ENCODE results near the gene SLIT3. TPM values are rescaled to one million over a fixed set of nuclear protein-coding genes. Genes with fewer than 3 reads are reported as not detected.

Gene SLIT3
- polyA plus RNA-seq, 3 donors = 0.99 to 24.6 (median 16.4) TPM

GRCh38 chr5:168920019-168920810, 380.7 kb downstream of the SLIT3 start:
- WGBS, 3 donors = 49 to 60% (median 50%) methylated on average over 14 of the region's 14 CpGs
- H3K27ac ChIP-seq (ENCODE audit: low read depth, low read length) = no peak overlapping the region

- WGBS, 3 donors = 67 to 72% (median 70%) methylated on average over 4 of the region's 4 CpGs
- H3K27ac ChIP-seq (ENCODE audit: low read depth, low read length) = no peak overlapping the region
Observed at GRCh38 chr5:168917947-168918600, 382.9 kb downstream of the SLIT3 start.

GRCh38 chr5:168916852-168917251, 384.1 kb downstream of the SLIT3 start:
- no peak overlapping the region for H3K27ac ChIP-seq (ENCODE audit: low read depth, low read length)
- 37 to 63% (median 51%) methylated on average over 6 of the region's 6 CpGs for WGBS, 3 donors

DNA sequence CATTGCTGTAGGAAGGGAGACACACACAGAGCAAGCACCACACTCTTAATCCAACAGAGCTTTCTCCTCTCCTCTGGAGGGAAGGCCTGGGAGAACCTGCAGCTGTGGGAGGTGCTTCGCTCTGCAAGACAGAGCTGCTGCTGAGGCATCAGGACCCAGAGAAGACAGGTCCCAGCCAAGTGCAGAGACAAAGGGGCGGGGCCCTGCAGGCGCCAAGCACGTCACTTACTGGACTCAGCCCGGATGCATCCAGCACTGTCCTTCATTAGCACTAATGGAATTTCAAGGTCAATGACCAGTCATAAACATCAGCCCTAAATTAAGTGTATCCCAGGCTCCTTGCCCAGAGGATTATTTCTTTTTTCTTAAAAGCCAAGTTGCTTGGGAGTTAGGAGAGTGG, 384.7 kb downstream of the SLIT3 start:
- 21 to 52% (median 46%) methylated on average over 5 of the region's 5 CpGs for WGBS, 3 donors
- no peak overlapping the region for H3K27ac ChIP-seq (ENCODE audit: low read depth, low read length)

DNA sequence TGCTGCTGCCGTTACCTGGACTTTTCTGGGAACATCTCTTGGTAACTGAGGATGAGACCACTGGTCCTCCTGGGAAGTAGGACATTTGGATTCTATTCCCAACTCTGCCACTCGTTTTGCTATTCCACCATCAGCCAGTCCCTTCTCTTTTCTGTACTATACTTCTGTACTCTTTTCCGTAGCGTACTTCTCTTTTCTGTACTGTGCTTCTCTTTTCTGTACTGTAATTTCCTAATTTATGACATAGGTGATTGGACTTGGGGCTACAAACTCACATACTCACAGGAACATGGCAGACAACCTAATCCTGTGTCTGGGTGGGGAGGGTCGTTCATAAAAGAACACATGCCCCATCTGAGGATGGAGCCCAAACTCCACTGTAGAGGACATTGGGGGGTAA, 386.4 kb downstream of the SLIT3 start:
- H3K27ac ChIP-seq (ENCODE audit: low read depth, low read length) = no peak overlapping the region
- WGBS, 3 donors = 54 to 78% (median 65%) methylated on average over 5 of the region's 5 CpGs

DNA sequence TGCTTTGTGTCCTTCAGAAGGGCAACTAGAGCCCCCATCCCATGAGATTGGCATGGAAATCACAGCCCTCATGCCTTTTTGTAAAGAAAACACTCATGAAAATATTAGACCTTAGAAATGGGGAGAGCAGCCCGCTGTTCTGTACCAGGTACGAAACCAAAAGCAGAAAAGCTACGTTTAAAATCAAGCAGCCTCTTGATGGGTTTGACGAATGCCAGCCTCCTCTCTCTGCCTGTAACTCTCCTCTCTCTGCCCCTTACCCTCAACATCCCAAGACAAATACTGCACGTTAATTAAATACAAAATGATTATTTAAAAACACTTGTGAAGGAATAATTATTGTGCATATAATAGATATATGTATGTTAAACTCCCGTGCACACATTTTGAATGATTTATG, 390.1 kb downstream of the SLIT3 start:
- no peak overlapping the region for H3K27ac ChIP-seq (ENCODE audit: low read depth, low read length)
- WGBS, 3 donors = 78 to 84% (median 82%) methylated on average over 6 of the region's 6 CpGs

- H3K27ac ChIP-seq (ENCODE audit: low read depth, low read length) = no peak overlapping the region
- 56 to 61% (median 58%) methylated on average over 9 of the region's 9 CpGs for WGBS, 3 donors
Observed at GRCh38 chr5:168908207-168908606, 392.7 kb downstream of the SLIT3 start.

DNA sequence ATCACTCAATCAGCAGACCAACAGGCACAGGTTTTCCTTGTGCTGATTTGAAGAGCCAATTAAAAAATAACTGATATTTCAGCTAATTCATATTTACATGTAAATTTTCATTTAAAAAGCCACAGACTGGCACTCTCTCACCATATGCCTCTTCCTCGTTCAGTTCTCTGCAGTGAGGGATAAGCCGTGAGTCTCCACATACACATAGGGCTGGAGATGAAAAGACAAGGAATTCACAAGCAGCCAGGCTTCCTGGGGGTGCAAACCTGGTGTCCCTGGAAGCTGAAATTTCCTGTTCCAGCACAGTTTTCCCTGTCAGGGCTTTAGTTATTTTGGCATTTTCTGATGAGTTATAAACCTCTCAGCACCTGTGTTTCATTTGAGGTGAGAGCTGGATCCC, 397.9 kb downstream of the SLIT3 start:
- H3K27ac ChIP-seq (ENCODE audit: low read depth, low read length) = no peak overlapping the region
- WGBS, 3 donors = 80 to 91% (median 83%) methylated on average over 2 of the region's 2 CpGs

- H3K27ac ChIP-seq (ENCODE audit: low read depth, low read length) = no peak overlapping the region
- WGBS, 3 donors = 66 to 82% (median 69%) methylated on average over 3 of the region's 3 CpGs
Observed at GRCh38 chr5:168899673-168900072, 401.3 kb downstream of the SLIT3 start.

DNA sequence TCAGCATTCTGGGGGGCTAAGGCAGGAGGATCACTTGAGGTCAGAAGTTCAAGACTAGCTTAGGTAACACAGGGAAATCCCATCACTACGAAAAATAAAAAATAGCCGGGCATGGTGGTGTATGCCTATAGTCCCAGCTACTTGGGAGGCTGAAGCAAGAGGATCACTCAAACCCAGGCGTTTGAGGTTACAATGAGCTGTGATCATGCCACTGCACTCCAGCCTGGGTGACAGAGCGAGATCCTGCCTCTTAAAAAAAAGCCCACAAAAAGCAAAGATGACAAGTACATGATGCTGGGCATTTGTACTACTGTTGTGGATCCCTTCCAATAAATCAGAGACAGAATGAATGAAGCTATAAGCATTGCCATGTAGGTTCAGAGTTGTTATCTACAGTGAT, 401.7 kb downstream of the SLIT3 start:
- no peak overlapping the region for H3K27ac ChIP-seq (ENCODE audit: low read depth, low read length)
- 82 to 89% (median 86%) methylated on average over 4 of the region's 4 CpGs for WGBS, 3 donors

- 55 to 64% (median 61%) methylated on average over 7 of the region's 7 CpGs for WGBS, 3 donors
- no peak overlapping the region for H3K27ac ChIP-seq (ENCODE audit: low read depth, low read length)
Observed at GRCh38 chr5:168898247-168898911, 402.6 kb downstream of the SLIT3 start.

DNA sequence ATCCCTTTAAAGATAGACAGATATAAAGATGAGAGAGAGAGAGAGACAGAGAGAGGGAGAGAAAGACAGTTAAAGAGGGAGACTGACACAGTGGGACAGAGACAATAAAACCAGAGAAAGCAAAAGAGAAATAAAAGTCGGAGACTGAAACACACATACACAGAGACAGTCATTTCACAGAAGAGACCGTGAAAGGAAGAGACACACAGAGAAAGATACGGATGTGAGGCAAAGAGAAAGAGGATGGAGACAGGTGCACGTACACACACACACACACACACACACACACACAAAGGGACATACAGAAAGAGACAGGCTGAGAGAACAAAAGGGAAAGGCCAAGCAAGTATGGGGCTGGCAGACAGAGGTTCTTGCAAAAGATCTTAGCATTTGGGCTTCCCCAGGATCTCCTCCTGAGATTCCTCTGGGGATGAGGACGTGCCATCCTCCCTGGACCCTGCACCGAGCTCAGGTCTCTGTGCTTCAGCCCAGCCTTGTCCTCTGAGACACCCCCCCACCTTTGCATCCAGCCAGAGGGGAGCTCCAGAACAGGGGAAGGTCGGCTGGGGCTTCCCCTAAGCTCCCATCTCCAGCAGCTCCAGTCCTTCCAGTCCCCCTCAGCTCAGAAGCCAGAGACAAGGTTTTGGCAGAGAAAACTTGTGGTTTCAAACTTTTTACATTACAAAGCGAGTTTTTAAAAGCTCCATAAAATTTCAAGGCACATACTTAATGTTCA, 403.4 kb downstream of the SLIT3 start:
- H3K27ac ChIP-seq (ENCODE audit: low read depth, low read length) = no peak overlapping the region
- WGBS, 3 donors = 73 to 81% (median 78%) methylated on average over 8 of the region's 8 CpGs

DNA sequence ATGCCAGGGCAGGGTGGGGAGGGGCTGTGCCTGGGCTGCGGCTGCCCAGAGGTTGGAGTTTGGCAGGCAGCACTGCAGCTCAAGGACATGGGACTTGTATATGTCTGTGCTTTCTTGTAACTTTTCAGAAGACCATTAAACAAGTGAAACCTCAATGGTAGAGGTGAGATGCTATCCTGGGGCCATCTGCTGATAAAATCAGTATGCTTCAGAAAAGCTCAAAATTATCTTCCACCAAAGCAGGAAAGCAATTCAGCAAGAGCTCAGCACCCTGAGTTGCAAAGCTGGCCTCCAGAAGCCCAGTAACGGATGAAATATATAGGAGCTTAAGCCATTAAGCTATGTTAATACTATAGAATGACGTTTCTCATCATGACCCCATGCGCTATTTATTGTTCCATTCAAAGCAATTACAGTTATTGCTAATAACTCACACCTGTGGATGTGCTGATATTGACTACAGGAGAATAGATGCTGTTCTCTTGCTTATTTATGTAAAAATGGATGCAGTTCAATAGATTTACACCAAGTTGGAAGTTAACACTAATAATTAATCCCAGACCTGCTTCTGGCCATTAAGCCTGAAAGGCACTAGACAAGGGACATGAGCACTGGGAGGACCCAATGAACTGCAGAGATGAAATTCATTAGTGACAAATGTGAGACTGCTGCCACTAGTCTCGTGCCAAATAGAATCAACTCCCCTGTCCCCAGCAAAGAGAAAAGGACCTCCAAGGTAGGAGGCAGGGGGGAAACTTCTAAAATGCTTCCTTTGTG, 405.5 kb downstream of the SLIT3 start:
- no peak overlapping the region for H3K27ac ChIP-seq (ENCODE audit: low read depth, low read length)
- 74 to 86% (median 85%) methylated on average over 5 of the region's 5 CpGs for WGBS, 3 donors

- no peak overlapping the region for H3K27ac ChIP-seq (ENCODE audit: low read depth, low read length)
- 72 to 81% (median 76%) methylated on average over 4 of the region's 4 CpGs for WGBS, 3 donors
Observed at GRCh38 chr5:168893283-168893682, 407.7 kb downstream of the SLIT3 start.

- 82 to 84% (median 83%) methylated on average over 5 of the region's 5 CpGs for WGBS, 3 donors
- no peak overlapping the region for H3K27ac ChIP-seq (ENCODE audit: low read depth, low read length)
Observed at GRCh38 chr5:168892618-168893186, 408.2 kb downstream of the SLIT3 start.

GRCh38 chr5:168890816-168891812, 409.8 kb downstream of the SLIT3 start:
- WGBS, 3 donors = 67 to 84% (median 83%) methylated on average over 6 of the region's 6 CpGs
- H3K27ac ChIP-seq (ENCODE audit: low read depth, low read length) = no peak overlapping the region

- H3K27ac ChIP-seq (ENCODE audit: low read depth, low read length) = no peak overlapping the region
- 95 to 97% (median 97%) methylated on average over 1 of the region's 1 CpG for WGBS, 3 donors
Observed at GRCh38 chr5:168889039-168889438, 411.9 kb downstream of the SLIT3 start.
